ENCODE data around the gene ZSCAN2.

DNA sequence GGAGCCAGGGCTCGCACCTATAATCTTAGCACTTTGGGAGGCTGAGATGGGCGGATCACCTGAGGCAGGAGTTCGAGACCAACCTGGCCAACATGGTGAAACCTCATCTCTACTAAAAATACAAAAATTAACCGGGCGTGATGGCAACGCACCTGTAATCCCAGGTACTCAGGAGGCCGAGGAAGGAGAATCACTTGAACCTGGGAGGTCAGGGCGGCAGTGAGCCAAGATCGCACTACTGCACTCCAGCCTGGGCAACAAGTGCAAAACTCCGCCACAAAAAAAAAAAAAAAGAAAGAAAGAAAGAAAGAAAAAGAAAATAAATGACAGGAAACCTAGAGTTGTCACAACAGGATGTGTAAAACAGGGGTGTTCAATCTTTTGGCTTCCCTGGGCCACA, 60.2 kb downstream of the ZSCAN2 start:
- TF ChIP-seq POLR2A (IDR thresholded peaks at IDR 0.05; ENCODE audit: low read depth, low read length) (no peak), POLR2AphosphoS5 (IDR thresholded peaks at IDR 0.05; ENCODE audit: low read depth, low read length) (no peak), TAF1 (IDR thresholded peaks at IDR 0.05; ENCODE audit: low read depth, low read length) (no peak)
